OCI-LY3 (cell line): ENCODE measurements around the gene GNAT3.

Source experiments
- CTCF ChIP-seq: fragments of 200-600, 300-600 bp; sonication (generic); IDR thresholded peaks from 2 replicates; pipeline ENCODE4 v1.5.1; 2014; ENCODE audit warnings: antibody characterized with exemption, low read length, low read depth
- EZH2phosphoT487 ChIP-seq: fragments of 200-600 bp; shearing (Covaris generic); IDR thresholded peaks from 2 replicates; pipeline ENCODE4 v1.6.1; 2018; ENCODE audit warnings: antibody characterized with exemption, mixed run types, low read depth

- TF ChIP-seq CTCF = no peak
- no peak for TF ChIP-seq EZH2phosphoT487
Measured at GRCh38 chr7:80435521-80435920, 76.3 kb downstream of the GNAT3 start.
